Gastrocnemius medialis (tissue), 4 donors: ENCODE results near the gene CENPN. TPM values are rescaled to one million over a fixed set of nuclear protein-coding genes. Genes with fewer than 3 reads are reported as not detected.
A peak's percentile ranks its signal among the peaks of the same experiment; 100 is the strongest.

Source experiments
- ATAC-seq, 2 donors: fragments of 150-250 bp; one replicate each; pipeline ENCODE4 v1.9.1; 2016
- DNase-seq, 2 donors: peaks; one replicate each; pipeline ENCODE4 v3.0.0-alpha.2; 2019
- H3K27ac ChIP-seq, 4 donors: fragments of 200-600 bp; sonication (generic); 1 replicate in 1 of 4; 2 replicates in 3 of 4; pipeline ENCODE4 v1.5.1; 2016 to 2018; ENCODE audit warnings: mild to moderate bottlenecking in 2 of 4, moderate library complexity in 1 of 4
- H3K27me3 ChIP-seq, 3 donors: fragments of 200-600 bp; sonication (generic) in 2 of 3; 1 replicate in 1 of 3; 2 replicates in 2 of 3; pipeline versions ENCODE4 v1.5.1 to v1.6.0; 2016 to 2019; ENCODE audit warnings: mild to moderate bottlenecking in 1 of 3, moderate library complexity in 1 of 3
- H3K36me3 ChIP-seq, 2 donors: fragments of 200-600 bp; sonication (generic) in 1 of 2; one replicate each; pipeline ENCODE4 v1.5.1; 2017 to 2018
- H3K4me1 ChIP-seq, 2 donors: fragments of 200-600 bp; sonication (generic) in 1 of 2; one replicate each; pipeline ENCODE4 v1.5.1; 2016 to 2017; ENCODE audit warnings: mild to moderate bottlenecking in 2 of 2
- H3K4me3 ChIP-seq, 4 donors: fragments of 200-600 bp; sonication (generic) in 3 of 4; 1 replicate in 1 of 4; 2 replicates in 3 of 4; pipeline ENCODE4 v1.5.1; 2016 to 2019; ENCODE audit warnings: mild to moderate bottlenecking in 2 of 4
- H3K9me3 ChIP-seq, 3 donors: fragments of 200-600 bp; sonication (generic) in 2 of 3; 1 replicate in 1 of 3; 2 replicates in 2 of 3; pipeline ENCODE4 v1.5.1; 2016 to 2019
- CTCF ChIP-seq, 5 experiments: fragments of 450-650 bp in 3 of 5; fragments of 200-600 bp in 2 of 5; sonication (generic) in 2 of 5; IDR thresholded peaks in 4 of 5; conservative IDR thresholded peaks in 1 of 5; 1 replicate in 4 of 5; 2 replicates in 1 of 5; pipeline ENCODE4 v1.5.1; 2016 to 2019; ENCODE audit warnings: antibody characterized with exemption in 5 of 5, mild to moderate bottlenecking in 3 of 5, moderate library complexity in 3 of 5
- POLR2A ChIP-seq, 2 donors: fragments of 450-650 bp; IDR thresholded peaks; one replicate each; pipeline ENCODE4 v1.6.1; 2017; ENCODE audit warnings: antibody characterized with exemption in 2 of 2, mild to moderate bottlenecking in 2 of 2, moderate library complexity in 2 of 2
- in situ Hi-C, 4 donors: fragments of 200-750 bp; cut with MboI; loops; one replicate each; pipeline versions ENCODE4 v1.15.0 to v1.8.0; 2017; ENCODE audit warnings: low sequenced_read_pairs in 4 of 4
- intact Hi-C: fragments of 100-400 bp; cut with DNase I; formaldehyde crosslinking; loops from one replicate; pipeline ENCODE4 v1.15.1; 2023; ENCODE audit warnings: low total_unique reads
- total RNA-seq, 4 donors: library from RNA; depleted of rRNA; stranded (reverse); fragments of >200 nt; gene quantifications; one replicate each; pipeline versions ENCODE4 v1.1.0 to v1.2.3, GENCODE V29; 2016

The CENPN gene
- total RNA-seq, 4 donors from 2014 or later, result 5.2 to 10.9 (median 7.5) TPM

GRCh38 chr16:81001330-81001729 is 5.7 kb upstream of the CENPN start:
- Histone ChIP-seq H3K4me1 (peaks cover 29 to 43% of the 10 kb centered on the region in 2 donors), H3K9me3 (no peaks in the 10 kb centered on the region), H3K36me3 (no peaks in the 10 kb centered on the region), H3K27ac (no peak overlapping the region), H3K27me3 (no peaks in the 10 kb centered on the region), H3K4me3 (no peak overlapping the region)
- in situ Hi-C loops, result no loop called here
- DNase-seq, result no peak
- intact Hi-C loops, result loop anchor here (10.0 kb wide), 1 partner anchor 313 kb away; the partner anchor contains the start of gene GAN
- TF ChIP-seq CTCF (IDR thresholded peaks at IDR 0.05 in 4 of 5, conservative IDR thresholded peaks at IDR 0.05 in 1 of 5) (no peak), POLR2A (IDR thresholded peaks at IDR 0.05) (no peak)
- no peak for ATAC-seq

- TF ChIP-seq POLR2A (IDR thresholded peaks at IDR 0.05), result no peak
- TF ChIP-seq CTCF (IDR thresholded peaks at IDR 0.05 in 4 of 5, conservative IDR thresholded peaks at IDR 0.05 in 1 of 5), result no peak
- Histone ChIP-seq H3K4me3 (no peak overlapping the region), H3K27me3 (no peaks in the 10 kb centered on the region), H3K4me1 (peaks cover 33 to 35% of the 10 kb centered on the region in 2 donors), H3K9me3 (no peaks in the 10 kb centered on the region), H3K27ac (peak overlapping the region; percentile 60 to 99 (median 84)), H3K36me3 (no peaks in the 10 kb centered on the region)
- ATAC-seq (no peak), DNase-seq (no peak)
- intact Hi-C loops, result loop anchor here (10.0 kb wide), 1 partner anchor 312 kb away; the partner anchor contains the start of gene GAN
- in situ Hi-C loops, result no loop called here
These were observed 4.0 kb upstream of the CENPN start for GRCh38 chr16:81003064-81003463.

GRCh38 chr16:81003610-81004460 is 3.2 kb upstream of the CENPN start:
- ATAC-seq (peak; percentile 13 to 29), DNase-seq (peak in 1 of 2 donors; percentile 48)
- H3K36me3 ChIP-seq, result no peaks in the 10 kb centered on the region
- H3K9me3 ChIP-seq, result no peaks in the 10 kb centered on the region
- H3K4me1 ChIP-seq, result peaks cover 33 to 35% of the 10 kb centered on the region in 2 donors
- peak overlapping the region in 2 of 4 donors; percentile 2 to 19 for H3K4me3 ChIP-seq
- in situ Hi-C loops (no loop called here), intact Hi-C loops (loop anchor here (10.0 kb wide), 1 partner anchor 311 kb away; the partner anchor contains the start of gene GAN)
- H3K27me3 ChIP-seq, result no peaks in the 10 kb centered on the region
- no peak for TF ChIP-seq POLR2A (IDR thresholded peaks at IDR 0.05)
- TF ChIP-seq CTCF (IDR thresholded peaks at IDR 0.05 in 4 of 5, conservative IDR thresholded peaks at IDR 0.05 in 1 of 5), result no peak
- H3K27ac ChIP-seq, result peak overlapping the region; percentile 60 to 100 (median 97)

- H3K4me3 ChIP-seq, result peak overlapping the region in 1 of 4 donors; percentile 19
- no peaks in the 10 kb centered on the region for H3K9me3 ChIP-seq
- ATAC-seq (no peak), DNase-seq (no peak)
- H3K27ac ChIP-seq, result peak overlapping the region; percentile 60 to 100 (median 97)
- no peak for TF ChIP-seq POLR2A (IDR thresholded peaks at IDR 0.05)
- peak; percentile 41 to 66 (median 49) for TF ChIP-seq CTCF (IDR thresholded peaks at IDR 0.05 in 4 of 5, conservative IDR thresholded peaks at IDR 0.05 in 1 of 5)
- in situ Hi-C loops, result no loop called here
- H3K4me1 ChIP-seq, result peaks cover 33 to 35% of the 10 kb centered on the region in 2 donors
- intact Hi-C loops, result loop anchor here (5.0 to 10.0 kb wide), 2 partner anchors 178 to 310 kb away; partner anchors contain the start of gene GAN
- H3K36me3 ChIP-seq, result no peaks in the 10 kb centered on the region
- H3K27me3 ChIP-seq, result no peaks in the 10 kb centered on the region
These were observed 2.2 kb upstream of the CENPN start for GRCh38 chr16:81004646-81005353.
